GM12878 (cell line): ENCODE measurements around the gene NUP107. TPM values are rescaled to one million over a fixed set of nuclear protein-coding genes. Genes with fewer than 3 reads are reported as not detected.

ENCODE experiments used
- ATAC-seq: fragments of 200-7000 bp; cut with Tn5 transposase; 3 replicates; pipeline ENCODE4 v1.9.1; 2020; ENCODE audit warnings: mild to moderate bottlenecking, moderate library complexity
- BruUV-seq: library from RNA; stranded (reverse); fragments of 400-500 nt; replicated peaks from 2 replicates; lab custom pipeline; 2021; lab: Mats Ljungman, UMichigan
- CTCF ChIA-PET: fragments of 300-600 bp; sonication (Branson Sonifier 250); formaldehyde crosslinking; extraction: SDS; loops from one replicate; lab custom pipeline; 2021; ENCODE audit warnings: inconsistent platforms; lab: Yijun Ruan, JAX
- POLR2A ChIA-PET: fragments of 350-600 bp; formaldehyde crosslinking; extraction: SDS; loops from one replicate; lab custom pipeline; 2021; ENCODE audit warnings: inconsistent platforms; lab: Charles Lee
- RAD21 ChIA-PET: fragments of 300-600 bp; sonication (Branson Sonifier 250); formaldehyde crosslinking; loops from one replicate; lab custom pipeline; 2023; ENCODE audit warnings: antibody characterized with exemption; ENCODE audit not compliant: unreplicated experiment; lab: Charles Lee
- SMC1A ChIA-PET: fragments of 300-600 bp; sonication (Branson Sonifier 250); formaldehyde crosslinking; loops from one replicate; lab custom pipeline; 2023; ENCODE audit not compliant: unreplicated experiment, uncharacterized antibody; lab: Charles Lee
- DNase-seq: peaks from one replicate; pipeline ENCODE4 v3.0.0-alpha.2; 2011; ENCODE audit warnings: low read depth, low spot score
- FAIRE-seq: peaks from 3 replicates; lab custom pipeline; 2011; peaks lifted over from hg19 to GRCh38; lab: Jason Lieb, UNC
- H2AFZ ChIP-seq: 2 replicates; pipeline ENCODE4 v1.6.0; 2011; ENCODE audit warnings: low read depth, low read length, control low read depth; ENCODE audit not compliant: control insufficient read depth
- H3K27ac ChIP-seq: 2 replicates; pipeline ENCODE4 v1.5.1; 2011; ENCODE audit warnings: control low read depth; ENCODE audit not compliant: control insufficient read depth, insufficient read depth
- H3K27me3 ChIP-seq, 2 experiments: replicated peaks in 1 of 2; 2 replicates each; pipeline versions ENCODE4 v1.6.0 to v1.6.1; 2011; ENCODE audit warnings: low read length in 1 of 2; ENCODE audit not compliant: control insufficient read depth in 2 of 2, insufficient read depth in 2 of 2
- H3K36me3 ChIP-seq, 2 experiments: 2 replicates each; pipeline ENCODE4 v1.5.1; 2011; ENCODE audit warnings: low read length in 1 of 2; ENCODE audit not compliant: control insufficient read depth in 2 of 2, insufficient read depth in 2 of 2
- H3K4me1 ChIP-seq: 2 replicates; pipeline ENCODE4 v1.6.1; 2011; ENCODE audit warnings: mild to moderate bottlenecking, low read length, moderate library complexity, mixed read lengths; ENCODE audit not compliant: control insufficient read depth, insufficient read depth
- H3K4me2 ChIP-seq: 2 replicates; pipeline ENCODE4 v1.6.0; 2011; ENCODE audit warnings: control low read depth; ENCODE audit not compliant: control insufficient read depth, insufficient read depth
- H3K4me3 ChIP-seq: fragments of 200-600 bp; sonication (generic); 2 replicates; pipeline ENCODE4 v1.5.1; 2016
- H3K79me2 ChIP-seq: 2 replicates; pipeline ENCODE4 v1.6.0; 2011; ENCODE audit warnings: low read length; ENCODE audit not compliant: control insufficient read depth, insufficient read depth
- H3K9ac ChIP-seq: 2 replicates; pipeline ENCODE4 v1.8.0; 2011; ENCODE audit warnings: low read length, control low read depth, mixed read lengths; ENCODE audit not compliant: control insufficient read depth, insufficient read depth
- H3K9me3 ChIP-seq: replicated peaks from 3 replicates; pipeline ENCODE4 v1.5.1; 2011; ENCODE audit warnings: mild to moderate bottlenecking, low read length; ENCODE audit not compliant: control insufficient read depth, insufficient read depth
- H4K20me1 ChIP-seq: 2 replicates; pipeline ENCODE4 v1.6.0; 2011; ENCODE audit not compliant: control insufficient read depth, insufficient read depth
- BACH1 ChIP-seq: fragments of 450-650 bp; IDR thresholded peaks from 2 replicates; pipeline ENCODE4 v1.6.1; 2017; ENCODE audit warnings: mild to moderate bottlenecking, borderline replicate concordance
- BMI1 ChIP-seq: fragments of 450-650 bp; IDR thresholded peaks from 2 replicates; pipeline ENCODE4 v1.6.1; 2016; ENCODE audit warnings: mild to moderate bottlenecking, moderate library complexity, borderline replicate concordance
- E2F4 ChIP-seq: IDR thresholded peaks from 2 replicates; pipeline ENCODE4 v1.6.1; 2012; ENCODE audit warnings: low read depth, low read length, improper control_type of control experiment
- E2F8 ChIP-seq: fragments of 450-650 bp; IDR thresholded peaks from 2 replicates; pipeline ENCODE4 v1.6.1; 2018; ENCODE audit warnings: mild to moderate bottlenecking, low read depth, moderate library complexity; ENCODE audit not compliant: partially characterized antibody
- MYB ChIP-seq: fragments of 150-350 bp; IDR thresholded peaks from 2 replicates; pipeline ENCODE4 v1.6.1; 2014; ENCODE audit warnings: mild to moderate bottlenecking, low read depth, low read length, borderline replicate concordance
- PML ChIP-seq: IDR thresholded peaks from 2 replicates; pipeline ENCODE4 v1.6.1; 2012; ENCODE audit warnings: low read length, inconsistent platforms
- POLR2AphosphoS2 ChIP-seq: IDR thresholded peaks from 2 replicates; pipeline ENCODE4 v1.6.1; 2011; ENCODE audit warnings: low read depth, mild to moderate bottlenecking, low read length, improper control_type of control experiment, moderate library complexity
- RAD51 ChIP-seq: fragments of 450-650 bp; IDR thresholded peaks from 2 replicates; pipeline ENCODE4 v1.6.1; 2016; ENCODE audit warnings: moderate library complexity, mild to moderate bottlenecking, inconsistent platforms
- SKIL ChIP-seq: fragments of 450-650 bp; IDR thresholded peaks from 2 replicates; pipeline ENCODE4 v1.6.1; 2017; ENCODE audit warnings: mild to moderate bottlenecking, low read depth, inconsistent platforms; ENCODE audit not compliant: poor library complexity, severe bottlenecking
- TCF3 ChIP-seq: IDR thresholded peaks from 2 replicates; pipeline ENCODE4 v1.6.1; 2012; ENCODE audit warnings: low read depth, mild to moderate bottlenecking, low read length, borderline replicate concordance; ENCODE audit not compliant: insufficient read depth
- ZSCAN29 ChIP-seq: fragments of 450-650 bp; IDR thresholded peaks from 2 replicates; pipeline ENCODE4 v1.6.1; 2017; ENCODE audit warnings: mild to moderate bottlenecking, moderate library complexity
- WGBS: methylation state at CpG from one replicate; pipeline ENCODE4 v1.1.6; 2016; ENCODE audit warnings: low lambda C conversion rate; ENCODE audit not compliant: insufficient replicate concordance, insufficient coverage; ENCODE audit errors: missing lambda C conversion rate; 5-methylcytosine and 5-hydroxymethylcytosine counted together
- in situ Hi-C: fragments of 300-500 bp; cut with MboI; formaldehyde crosslinking; loops from 9 replicates; pipeline ENCODE4 v1.14.3; 2018; ENCODE audit warnings: mixed read lengths
- intact Hi-C: fragments of 100-400 bp; cut with micrococcal nuclease; formaldehyde crosslinking; loops from one replicate; pipeline ENCODE4 v1.14.2; 2022; ENCODE audit not compliant: unreplicated experiment
- polyA plus RNA-seq, 11 experiments: library from polyadenylated mRNA; depleted of rRNA in 4 of 11; unstranded in 6 of 11; stranded (reverse) in 5 of 11; fragments of >200 nt; fragmentation: Nextera tagmentation in 4 of 11; fragmentation: Illumina TruSeq in 1 of 11; extraction: Ambion mirVana in 4 of 11; extraction: Trizol in 1 of 11; gene quantifications; 1 replicate in 1 of 11; 2 replicates in 10 of 11; pipeline versions ENCODE4 v1.2.1 to v1.2.3, GENCODE V29; 2011 to 2016; ENCODE audit warnings: inconsistent platforms in 2 of 11, missing spikeins in 2 of 11, low read depth in 1 of 11
- total RNA-seq, 4 experiments: library from RNA; depleted of rRNA in 3 of 4; stranded (reverse); fragments of >200 nt in 3 of 4; fragmentation: Illumina TruSeq in 1 of 4; extraction: Trizol in 1 of 4; gene quantifications; 2 replicates each; pipeline versions ENCODE4 v1.2.1 to v1.2.3, GENCODE V29; 2013 to 2021

NUP107 gene
- total and polyA plus RNA-seq, 10 of the 15 experiments (the other 5 are each of a cell fraction or from before 2014, with no cell fraction given): 73.4 to 132 (median 92.4) TPM

- ChIA-PET CTCF (no interaction called here), RAD21 (no interaction called here)
- DNase-seq (no peak), ATAC-seq (no peak)
- Histone ChIP-seq H3K36me3 (peaks cover 0 to 3% of the 10 kb centered on the region in 2 experiments; a peak in 1 of 4 replicates), H3K79me2 (no peaks in the 10 kb centered on the region), H3K9me3 (no peaks in the 10 kb centered on the region), H3K9ac (no peak overlapping the region), H4K20me1 (no peaks in the 10 kb centered on the region), H3K4me2 (no peak overlapping the region)
- WGBS: 95% methylated on average over 4 of the region's 4 CpGs
- in situ Hi-C loops: no loop called here
- no peak for TF ChIP-seq POLR2AphosphoS2
- TF ChIP-seq, all 136 proteins: peak for 0
- ChIA-PET POLR2A (no interaction called here), SMC1A (interaction anchor here (1.0 to 1.2 kb wide), 2 partner anchors 19 to 416 kb away, joined by 3 to 5 read pairs; no protein-coding TSS in a partner anchor)
- Histone ChIP-seq H3K27ac (no peak overlapping the region), H2AFZ (no peak overlapping the region), H3K27me3 (no peaks in the 10 kb centered on the region), H3K4me3 (no peak overlapping the region), H3K4me1 (peaks cover 6% of the 10 kb centered on the region; the same call in 1 of the 2 replicates)
- FAIRE-seq: no peak
- no TSS peak for BruUV-seq
- intact Hi-C loops: no loop called here
Measured at GRCh38 chr12:68768431-68768939, 81.7 kb downstream of the NUP107 start.

GRCh38 chr12:68769941-68770340 lies 83.2 kb downstream of the NUP107 start:
- in situ Hi-C loops (no loop called here), intact Hi-C loops (no loop called here)
- peaks cover 6% of the 10 kb centered on the region; the same call in 1 of the 2 replicates for H3K4me1 ChIP-seq
- ChIA-PET RAD21 (no interaction called here), CTCF (no interaction called here), POLR2A (no interaction called here), SMC1A (interaction anchor here (1.4 kb wide), 1 partner anchor 12 kb away, joined by 3 read pairs; no protein-coding TSS in a partner anchor)
- no peak overlapping the region for H3K27ac ChIP-seq
- FAIRE-seq (no peak), ATAC-seq (no peak), DNase-seq (no peak)
- WGBS: 100% methylated on average over 1 of the region's 1 CpG
- no peaks in the 10 kb centered on the region for H4K20me1 ChIP-seq
- no peaks in the 10 kb centered on the region for H3K27me3 ChIP-seq
- no TSS peak for BruUV-seq
- no peak overlapping the region for H3K4me3 ChIP-seq
- no peak overlapping the region for H3K4me2 ChIP-seq
- no peak overlapping the region for H2AFZ ChIP-seq
- H3K79me2 ChIP-seq: no peaks in the 10 kb centered on the region
- peaks cover 0 to 3% of the 10 kb centered on the region in 2 experiments; a peak in 1 of 4 replicates for H3K36me3 ChIP-seq
- H3K9me3 ChIP-seq: no peaks in the 10 kb centered on the region
- H3K9ac ChIP-seq: no peak overlapping the region
- no peak for TF ChIP-seq MYB
- no peak for TF ChIP-seq BACH1
- TF ChIP-seq PML: no peak
- TF ChIP-seq TCF3: no peak
- no peak for TF ChIP-seq ZSCAN29
- no peak for TF ChIP-seq BMI1
- no peak for TF ChIP-seq SKIL
- TF ChIP-seq E2F8: no peak
- TF ChIP-seq E2F4: no peak
- TF ChIP-seq RAD51: no peak
